ENCODE results near the gene NEBL. TPM values are rescaled to one million over a fixed set of nuclear protein-coding genes. Genes with fewer than 3 reads are reported as not detected.

Gene NEBL
- total and polyA plus RNA-seq, 4 donors: 19.4 to 74.7 (median 50.1) TPM

- Histone ChIP-seq H3K4me3 (no peak overlapping the region), H3K36me3 (ENCODE audit: control insufficient read depth in 4 of 4, insufficient read depth in 4 of 4, low read length in 4 of 4) (peaks cover 1 to 33% (median 12%) of the 10 kb centered on the region in 4 donors), H3K9me3 (ENCODE audit: control insufficient read depth in 4 of 4, insufficient read depth in 3 of 4, low read length in 3 of 4) (peaks cover 0 to 6% (median 3%) of the 10 kb centered on the region in 4 donors), H3K4me1 (ENCODE audit: control insufficient read depth in 5 of 5, insufficient read depth in 5 of 5, low read length in 5 of 5) (peaks cover 0 to 6% (median 1%) of the 10 kb centered on the region in 5 donors), H3K27me3 (ENCODE audit: control insufficient read depth in 3 of 3, insufficient read depth in 3 of 3, low read length in 2 of 3) (no peaks in the 10 kb centered on the region), H3K9ac (ENCODE audit: insufficient read depth in 1 of 2, low read length in 2 of 2) (no peak overlapping the region), H3K27ac (ENCODE audit: low read depth in 1 of 2, low read length in 1 of 2) (no peak overlapping the region)
- DNase-seq: no peak
- TF ChIP-seq CTCF (IDR thresholded peaks at IDR 0.05; ENCODE audit: control extremely low read depth, extremely low read depth): no peak
- no peak for ATAC-seq (ENCODE audit: insufficient read depth, low FRiP score)
- WGBS, 2 donors: 97 to 100% methylated on average over 2 of the region's 2 CpGs
These were observed 55.7 kb downstream of the NEBL start for GRCh38 chr10:20841419-20841818.

GRCh38 chr10:20839910-20840309 is 57.2 kb downstream of the NEBL start:
- Histone ChIP-seq H3K27ac (ENCODE audit: low read depth in 1 of 2, low read length in 1 of 2) (no peak overlapping the region), H3K9me3 (ENCODE audit: control insufficient read depth in 4 of 4, insufficient read depth in 3 of 4, low read length in 3 of 4) (peaks cover 0 to 6% (median 3%) of the 10 kb centered on the region in 4 donors), H3K36me3 (ENCODE audit: control insufficient read depth in 4 of 4, insufficient read depth in 4 of 4, low read length in 4 of 4) (peaks cover 3 to 34% (median 12%) of the 10 kb centered on the region in 4 donors), H3K4me1 (ENCODE audit: control insufficient read depth in 5 of 5, insufficient read depth in 5 of 5, low read length in 5 of 5) (peaks cover 0 to 12% (median 5%) of the 10 kb centered on the region in 5 donors), H3K4me3 (no peak overlapping the region), H3K27me3 (ENCODE audit: control insufficient read depth in 3 of 3, insufficient read depth in 3 of 3, low read length in 2 of 3) (no peaks in the 10 kb centered on the region), H3K9ac (ENCODE audit: insufficient read depth in 1 of 2, low read length in 2 of 2) (no peak overlapping the region)
- DNase-seq (no peak), ATAC-seq (ENCODE audit: insufficient read depth, low FRiP score) (no peak)
- WGBS, 2 donors: 90 to 96% methylated on average over 3 of the region's 3 CpGs
- no peak for TF ChIP-seq CTCF (IDR thresholded peaks at IDR 0.05; ENCODE audit: control extremely low read depth, extremely low read depth)

- no peak for ATAC-seq (ENCODE audit: insufficient read depth, low FRiP score)
These were observed 58.0 kb downstream of the NEBL start for GRCh38 chr10:20839141-20839540.

More at GRCh38 chr10:20839141-20839540, 58.0 kb downstream of the NEBL start:
- Histone ChIP-seq H3K9ac (ENCODE audit: insufficient read depth in 1 of 2, low read length in 2 of 2) (no peak overlapping the region), H3K27me3 (ENCODE audit: control insufficient read depth in 3 of 3, insufficient read depth in 3 of 3, low read length in 2 of 3) (no peaks in the 10 kb centered on the region), H3K27ac (ENCODE audit: low read depth in 1 of 2, low read length in 1 of 2) (no peak overlapping the region), H3K9me3 (ENCODE audit: control insufficient read depth in 4 of 4, insufficient read depth in 3 of 4, low read length in 3 of 4) (peaks cover 0 to 6% (median 3%) of the 10 kb centered on the region in 4 donors), H3K36me3 (ENCODE audit: control insufficient read depth in 4 of 4, insufficient read depth in 4 of 4, low read length in 4 of 4) (peaks cover 3 to 38% (median 12%) of the 10 kb centered on the region in 4 donors), H3K4me1 (ENCODE audit: control insufficient read depth in 5 of 5, insufficient read depth in 5 of 5, low read length in 5 of 5) (peaks cover 0 to 17% (median 9%) of the 10 kb centered on the region in 5 donors), H3K4me3 (no peak overlapping the region)
- no peak for DNase-seq
- WGBS, 2 donors: 86 to 90% methylated on average over 4 of the region's 4 CpGs
- TF ChIP-seq CTCF (IDR thresholded peaks at IDR 0.05; ENCODE audit: control extremely low read depth, extremely low read depth): no peak
